GM18499 (cell line): ENCODE measurements around the gene ATAD3A.
"Not testable (repeated sequence)": the region's sequence is repeated elsewhere in the genome, so short reads cannot be mapped to it uniquely, and the experiment has no call there.

Experiments used
- ATAC-seq: cut with Tn5 transposase; IDR thresholded peaks from one replicate; pipeline ENCODE4 v1.9.1; 2021; ENCODE audit warnings: moderate number of reproducible peaks; ENCODE audit not compliant: insufficient read depth, unreplicated experiment

ATAD3A gene

DNA sequence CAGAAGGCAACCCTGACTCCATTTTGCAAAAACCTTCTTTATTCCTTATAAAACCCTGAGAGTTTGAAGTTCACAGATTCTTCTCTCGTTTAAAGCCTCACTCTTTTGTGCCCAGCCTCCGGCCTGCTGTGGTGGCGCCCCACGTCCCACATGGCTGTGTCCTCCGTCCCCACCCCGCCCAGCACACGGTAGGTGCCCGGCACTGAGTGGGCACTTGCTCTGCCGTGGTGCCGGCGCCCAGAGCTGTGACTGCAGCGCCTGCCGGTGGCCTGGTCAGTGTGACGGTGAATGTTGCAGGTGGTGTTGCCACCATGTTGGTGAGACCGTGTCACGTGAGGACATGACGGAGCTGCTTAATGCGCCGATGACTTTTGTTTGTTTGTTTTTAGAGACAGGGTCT lies 9.4 kb downstream of the ATAD3A start:
- no peak for ATAC-seq

DNA sequence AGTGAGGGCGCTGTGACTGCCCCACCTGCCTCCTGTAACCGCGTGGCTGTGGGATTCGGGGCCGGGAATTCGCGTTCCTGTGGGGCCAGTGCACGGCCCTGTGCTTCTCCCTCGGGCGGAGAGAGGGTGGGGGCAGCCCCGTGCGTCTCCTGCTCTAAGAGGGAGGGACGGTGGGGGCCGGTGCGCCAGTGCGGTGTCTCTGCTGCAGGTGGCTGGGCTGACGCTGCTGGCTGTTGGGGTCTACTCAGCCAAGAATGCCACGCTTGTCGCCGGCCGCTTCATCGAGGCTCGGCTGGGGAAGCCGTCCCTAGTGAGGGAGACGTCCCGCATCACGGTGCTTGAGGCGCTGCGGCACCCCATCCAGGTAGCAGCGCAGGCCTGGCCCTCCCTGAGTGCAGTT lies 10.6 kb downstream of the ATAD3A start:
- ATAC-seq, result not testable (repeated sequence)

DNA sequence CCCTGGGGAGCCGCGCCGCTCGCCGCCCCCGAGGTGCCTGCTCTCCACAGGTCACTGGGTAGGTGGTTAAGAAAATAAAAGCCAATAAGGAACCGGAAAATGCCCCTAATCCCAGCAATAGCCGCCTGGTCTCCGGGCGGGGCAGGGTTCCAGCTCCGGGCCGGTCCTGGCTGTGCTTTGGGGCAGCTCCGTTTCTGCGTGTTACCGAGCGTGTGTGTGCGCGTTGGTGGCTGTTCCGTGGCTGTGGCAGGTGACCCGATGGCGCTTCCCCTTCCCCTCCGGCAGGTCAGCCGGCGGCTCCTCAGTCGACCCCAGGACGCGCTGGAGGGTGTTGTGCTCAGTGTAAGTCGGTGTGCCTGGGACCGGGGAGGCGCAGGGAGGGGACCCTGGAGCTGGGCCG lies 11.3 kb downstream of the ATAD3A start:
- not testable (repeated sequence) for ATAC-seq

DNA sequence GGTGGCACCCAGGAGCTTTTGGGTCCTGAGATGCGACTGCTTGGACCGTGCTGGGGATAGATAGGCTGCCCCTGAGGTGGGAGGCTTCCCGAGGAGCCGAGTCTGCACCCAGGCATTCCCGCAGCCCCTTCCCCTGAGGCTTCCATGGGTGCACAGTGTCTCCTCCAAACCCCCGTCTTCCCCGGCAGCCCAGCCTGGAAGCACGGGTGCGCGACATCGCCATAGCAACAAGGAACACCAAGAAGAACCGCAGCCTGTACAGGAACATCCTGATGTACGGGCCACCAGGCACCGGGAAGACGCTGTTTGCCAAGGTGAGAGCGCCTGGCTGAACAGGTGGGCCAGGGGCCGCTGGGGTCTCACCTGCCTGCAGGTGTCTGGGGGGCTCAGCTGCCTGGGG lies 11.7 kb downstream of the ATAD3A start:
- not testable (repeated sequence) for ATAC-seq

DNA sequence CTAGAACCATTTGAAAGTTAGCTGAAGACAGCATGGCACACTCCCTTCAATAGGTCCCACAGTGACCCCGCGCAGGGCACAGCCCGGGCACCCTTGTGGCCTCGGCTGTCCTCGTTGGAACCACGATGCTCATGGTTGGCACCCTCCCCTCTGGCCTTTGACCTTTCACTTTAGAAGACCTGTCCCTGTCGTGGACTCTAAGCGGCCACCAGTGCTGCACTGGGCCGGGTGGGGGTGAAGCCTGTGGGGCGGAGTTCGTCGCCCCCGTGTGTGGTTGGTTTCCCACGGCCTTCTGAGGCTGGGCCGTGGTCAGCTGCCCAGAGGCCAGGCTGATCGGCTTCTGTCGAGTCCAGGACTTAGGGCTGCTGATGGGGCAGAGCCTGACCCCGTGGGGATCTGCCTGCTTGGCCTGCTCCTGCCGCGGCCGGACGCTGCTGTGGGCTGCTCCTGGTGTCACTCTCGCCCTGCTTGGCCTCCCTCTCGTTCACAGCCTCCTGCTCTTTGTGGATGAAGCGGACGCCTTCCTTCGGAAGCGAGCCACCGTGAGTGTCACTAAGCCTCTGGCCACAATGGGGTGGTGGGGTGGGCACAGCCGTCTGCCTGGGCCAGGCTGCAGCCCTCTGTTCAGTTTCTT lies 12.9 kb downstream of the ATAD3A start:
- not testable (repeated sequence) for ATAC-seq

DNA sequence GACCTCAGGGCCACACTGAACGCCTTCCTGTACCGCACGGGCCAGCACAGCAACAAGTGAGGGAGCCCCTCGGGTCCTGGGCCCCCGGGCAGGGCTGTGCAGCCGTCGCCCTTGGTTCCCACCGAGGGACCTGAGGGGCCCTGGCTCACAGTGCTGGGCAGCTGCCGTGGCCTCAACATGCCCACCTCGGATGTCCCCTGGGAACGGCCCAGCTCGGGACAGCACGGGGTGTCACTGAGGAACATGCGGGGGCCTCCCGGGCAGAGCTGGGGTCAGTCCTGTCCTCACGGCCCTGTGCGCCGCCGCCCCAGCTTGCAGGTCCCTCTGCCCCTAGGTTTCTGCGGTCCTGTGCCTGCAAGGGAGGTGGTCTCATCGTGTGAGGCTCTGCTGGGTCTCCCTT lies 14.5 kb downstream of the ATAD3A start:
- ATAC-seq, result not testable (repeated sequence)

DNA sequence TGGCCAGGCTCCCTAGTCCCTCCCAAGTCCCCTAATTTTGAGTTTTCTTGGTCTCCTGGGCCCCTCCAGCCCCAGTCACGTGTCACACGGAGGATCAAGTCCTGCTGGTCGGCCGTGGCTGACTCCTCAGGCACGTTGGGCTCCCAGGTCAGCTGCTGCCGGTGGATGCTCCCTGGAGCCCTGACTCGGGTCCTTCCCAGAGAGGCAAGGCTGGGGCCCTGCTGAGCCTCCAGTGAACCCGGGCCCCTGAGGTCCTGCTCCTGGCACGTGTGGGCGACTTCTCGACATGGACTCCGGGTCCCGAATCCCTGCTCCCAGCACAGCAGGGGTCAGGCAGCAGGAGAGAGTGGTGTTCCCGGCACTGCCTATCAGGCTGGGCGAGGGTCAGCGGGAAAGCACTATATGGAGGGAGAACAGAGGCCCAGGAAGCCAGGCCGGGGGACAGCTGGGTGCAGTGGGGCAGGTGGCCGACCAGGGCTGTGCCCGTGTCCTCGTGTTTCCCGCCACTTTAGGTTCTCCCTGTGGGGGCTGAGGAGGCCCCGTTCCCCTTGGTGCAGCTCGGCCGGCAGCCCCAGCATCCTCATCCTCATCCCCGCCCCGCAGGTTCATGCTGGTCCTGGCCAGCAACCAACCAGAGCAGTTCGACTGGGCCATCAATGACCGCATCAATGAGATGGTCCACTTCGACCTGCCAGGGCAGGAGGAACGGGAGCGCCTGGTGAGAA lies 15.3 kb downstream of the ATAD3A start:
- no peak for ATAC-seq

DNA sequence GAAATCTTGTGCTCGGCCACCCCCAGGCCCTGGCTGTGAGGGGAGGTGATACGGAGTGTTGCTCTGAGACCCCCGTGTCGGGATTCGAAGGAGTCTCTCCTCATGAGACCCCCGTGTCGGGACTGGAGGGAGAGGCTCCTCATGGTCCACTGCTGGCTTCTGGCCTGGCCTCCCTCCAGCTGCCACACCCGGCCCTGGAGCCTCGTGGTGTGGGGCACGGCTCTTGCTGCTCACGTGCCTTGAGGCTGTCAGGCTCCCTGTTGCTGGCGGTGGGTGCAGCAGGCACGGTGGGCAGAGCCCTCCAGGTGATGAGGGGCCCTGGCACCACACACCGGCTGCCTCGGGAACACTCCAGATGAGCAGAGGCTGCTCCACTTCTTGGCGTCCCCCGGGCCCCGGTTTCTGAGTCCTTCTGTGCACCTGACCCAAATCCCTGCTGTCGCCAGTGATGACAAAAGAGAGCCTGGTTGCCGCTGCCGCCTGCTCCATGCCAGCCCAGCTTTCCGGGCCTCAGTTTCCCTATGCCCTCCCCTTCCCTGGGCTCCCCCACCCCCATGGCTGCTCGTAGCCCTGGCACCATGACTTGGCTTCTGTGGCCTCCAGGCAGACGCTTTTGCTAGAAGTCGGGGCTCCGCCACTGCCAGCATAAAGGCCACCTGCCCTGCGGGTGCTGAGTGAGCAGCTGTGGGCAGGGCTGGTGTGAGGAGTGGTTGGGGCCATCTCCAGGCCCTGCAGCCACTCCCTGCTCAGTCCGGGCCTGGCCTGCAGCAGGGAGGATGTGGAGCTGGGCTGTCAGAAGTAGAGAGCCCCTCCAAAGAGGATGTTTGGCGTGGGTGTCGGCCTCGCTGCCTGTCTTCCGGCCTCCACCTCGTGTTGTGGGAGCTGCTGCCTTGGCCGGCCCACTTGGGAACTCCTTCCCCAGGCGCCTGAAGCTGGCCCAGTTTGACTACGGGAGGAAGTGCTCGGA lies 16.6 kb downstream of the ATAD3A start:
- no peak for ATAC-seq

DNA sequence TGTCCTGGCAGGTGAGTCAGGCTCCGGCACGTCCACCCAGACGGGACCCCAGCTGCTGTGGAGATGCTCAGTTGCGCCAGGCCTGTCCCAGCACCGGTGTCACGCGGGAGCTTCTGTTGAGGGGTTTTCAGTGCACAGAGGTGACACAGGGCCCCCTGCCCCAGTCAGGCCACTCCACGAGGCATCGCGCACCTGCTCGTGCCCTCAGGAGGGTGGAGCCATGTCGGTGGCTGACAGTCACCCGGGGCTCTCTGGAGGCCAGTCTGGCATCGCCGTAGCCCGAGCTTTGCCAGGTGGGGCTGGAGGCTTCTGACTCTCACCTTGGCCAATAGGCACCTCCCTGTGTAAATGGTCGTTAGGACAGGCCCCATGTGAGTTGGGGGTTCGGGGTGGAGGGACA lies 17.4 kb downstream of the ATAD3A start:
- ATAC-seq, result no peak

DNA sequence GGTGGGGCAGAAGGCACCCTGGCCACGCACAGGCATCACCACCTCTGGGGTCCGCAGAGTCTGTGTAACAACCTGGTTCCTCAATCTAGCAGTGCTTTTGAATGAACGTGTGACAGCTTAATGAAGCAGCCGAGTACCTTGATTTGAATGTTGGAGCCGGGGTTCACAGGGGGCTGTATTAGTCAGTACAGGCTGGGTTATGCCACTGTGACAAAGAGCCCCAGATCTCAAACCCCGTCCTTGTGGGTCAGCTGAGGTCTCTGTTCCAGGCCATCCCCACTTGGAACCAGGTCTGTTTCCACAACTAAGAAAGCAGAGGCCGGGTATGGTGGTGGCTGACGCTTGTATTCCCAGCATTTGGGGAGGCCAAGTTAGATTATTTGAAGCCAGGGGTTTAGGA lies 18.0 kb downstream of the ATAD3A start:
- no peak for ATAC-seq

DNA sequence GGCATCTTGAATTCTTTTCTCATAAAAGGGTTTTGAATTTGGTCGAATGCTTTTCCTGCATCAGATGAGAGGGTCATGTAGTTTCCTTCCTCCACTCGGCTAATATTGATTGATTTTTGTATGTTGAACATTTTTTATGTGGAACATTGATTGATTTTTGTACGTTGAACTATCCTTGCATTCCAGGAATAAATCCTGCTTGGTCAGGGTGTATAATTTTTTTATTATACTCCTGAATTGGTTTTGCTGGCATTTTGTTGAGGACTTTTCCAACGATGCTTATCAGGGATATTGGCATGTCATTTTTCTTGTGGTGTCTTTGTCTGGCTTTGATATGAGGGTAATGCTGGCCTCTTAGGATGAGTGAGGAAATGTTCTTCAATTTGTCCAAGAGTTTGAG lies 20.0 kb downstream of the ATAD3A start:
- ATAC-seq, result no peak

DNA sequence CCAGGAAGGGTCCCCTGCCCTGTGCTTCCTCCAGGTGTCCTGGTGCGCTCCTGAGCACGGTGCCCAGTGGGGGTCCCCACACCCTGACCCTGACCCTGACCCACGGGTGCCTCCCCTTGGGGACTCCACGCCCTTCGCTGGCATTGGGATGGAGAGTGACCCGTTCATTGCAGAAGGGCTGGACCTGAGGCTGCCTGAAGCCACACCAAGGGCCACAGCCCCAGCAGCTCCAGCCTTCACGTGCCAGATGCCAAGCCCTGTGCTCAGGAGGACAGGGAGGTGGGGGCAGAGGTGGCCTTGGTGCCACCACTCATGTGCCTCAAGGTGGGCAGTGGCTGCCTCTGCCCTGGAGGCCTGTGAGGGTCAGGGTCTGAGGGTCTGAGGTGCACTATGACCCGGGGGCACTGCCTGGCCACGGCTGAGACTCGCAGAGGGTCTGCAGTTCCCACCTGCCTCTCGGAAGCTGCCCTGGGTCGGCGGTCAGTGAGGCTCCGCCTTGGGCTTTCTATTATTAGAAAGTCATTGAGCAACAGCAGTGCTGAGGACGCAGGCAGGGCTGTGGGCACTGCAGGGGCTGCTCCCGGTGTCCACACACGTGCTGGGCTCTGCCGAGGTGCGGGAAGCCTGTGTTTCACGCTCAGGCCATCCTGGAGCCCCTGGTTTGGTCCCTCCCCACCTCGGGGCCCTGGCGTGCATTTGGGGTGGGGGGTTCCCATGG lies 21.4 kb downstream of the ATAD3A start:
- ATAC-seq, result not testable (repeated sequence)

DNA sequence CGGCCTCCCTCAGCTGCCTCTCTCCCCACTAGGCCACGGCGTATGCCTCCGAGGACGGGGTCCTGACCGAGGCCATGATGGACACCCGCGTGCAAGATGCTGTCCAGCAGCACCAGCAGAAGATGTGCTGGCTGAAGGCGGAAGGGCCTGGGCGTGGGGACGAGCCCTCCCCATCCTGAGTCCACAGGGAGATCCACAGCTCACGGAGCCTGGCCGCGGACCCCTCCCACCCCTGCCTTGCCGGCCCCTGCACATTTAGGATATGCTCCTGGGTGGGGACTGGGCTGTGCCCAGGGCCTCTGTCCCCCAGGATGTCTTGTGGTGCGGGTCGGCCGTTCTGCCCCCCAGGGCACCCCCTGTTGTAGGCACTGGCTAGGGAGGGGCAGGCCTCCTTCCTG lies 21.9 kb downstream of the ATAD3A start:
- ATAC-seq, result not testable (repeated sequence)

DNA sequence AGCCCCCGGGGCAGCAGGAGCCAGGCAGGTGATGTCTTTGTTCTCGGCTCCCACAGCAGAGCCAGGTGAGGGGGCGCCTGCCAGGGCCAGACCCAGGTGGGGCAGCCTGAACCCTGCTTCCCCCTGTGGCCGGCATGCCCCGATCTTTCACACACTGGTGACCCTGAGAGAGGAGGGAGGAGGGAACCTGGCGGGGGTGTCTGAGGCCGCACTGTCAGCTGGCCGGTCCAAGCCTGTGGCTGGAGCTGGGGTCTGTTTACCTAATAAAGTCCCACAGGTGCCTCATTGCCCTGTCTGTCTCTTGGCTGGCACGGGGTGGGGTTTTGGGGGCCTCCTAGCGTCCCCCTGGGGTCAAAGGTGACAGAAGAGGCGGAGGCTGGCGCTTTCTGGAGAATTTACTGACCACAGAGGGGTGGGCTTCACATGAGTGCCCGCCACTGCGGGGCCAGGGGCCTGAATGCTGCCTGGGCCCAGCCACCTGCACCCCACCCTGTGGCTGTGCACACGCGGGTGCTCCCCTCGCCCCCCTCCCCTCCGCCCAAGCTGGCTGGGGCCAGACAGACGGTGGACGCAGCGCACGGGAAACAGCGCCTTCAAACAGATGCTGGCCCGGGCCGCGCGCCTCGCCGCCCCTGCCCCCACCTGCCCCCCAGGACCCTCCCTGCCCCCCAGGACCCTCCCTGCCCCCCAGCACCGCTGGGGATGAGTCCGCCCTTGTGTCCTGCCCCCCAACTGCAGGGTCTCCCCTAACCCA lies 22.6 kb downstream of the ATAD3A start:
- no peak for ATAC-seq

DNA sequence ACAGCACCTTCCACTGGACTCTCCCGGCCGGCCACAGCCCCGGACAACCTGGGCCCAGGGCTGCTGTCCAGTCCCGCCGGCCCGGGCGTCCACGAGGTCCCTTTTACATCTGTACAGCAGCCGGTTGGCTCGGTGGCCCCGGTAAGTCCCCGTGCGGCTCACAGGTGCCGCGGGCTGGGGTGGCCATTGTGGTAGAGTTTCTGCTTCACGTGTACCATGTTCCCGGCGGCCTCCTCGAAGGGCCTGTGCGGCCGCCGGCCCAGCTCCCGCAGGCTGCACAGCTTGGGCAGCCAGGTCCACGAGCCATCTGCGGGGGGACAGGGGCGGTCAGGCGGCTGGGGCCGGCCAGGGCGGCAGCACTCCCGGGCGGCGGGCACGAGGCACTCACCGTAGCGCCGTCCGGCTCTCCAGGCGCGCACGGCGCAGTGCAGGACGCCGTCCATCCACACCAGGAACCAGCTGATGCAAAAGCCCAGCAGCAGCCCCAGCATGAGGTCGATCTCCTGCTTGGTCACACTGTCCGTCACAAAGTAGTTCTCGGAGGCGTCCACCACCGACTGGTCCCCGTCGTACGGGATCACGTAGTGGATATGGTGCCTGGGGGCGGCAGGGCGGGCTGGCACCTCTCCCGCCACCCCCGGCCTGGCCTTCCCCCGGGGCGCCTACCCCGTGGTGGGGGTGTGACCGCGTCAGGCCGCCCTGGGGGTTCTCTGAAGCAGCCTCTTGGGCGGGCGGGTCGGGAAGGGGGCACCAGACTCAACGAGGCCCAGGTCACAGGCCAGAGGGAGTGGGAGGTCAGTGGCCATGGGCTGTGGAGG lies 23.4 kb downstream of the ATAD3A start:
- ATAC-seq, result no peak

DNA sequence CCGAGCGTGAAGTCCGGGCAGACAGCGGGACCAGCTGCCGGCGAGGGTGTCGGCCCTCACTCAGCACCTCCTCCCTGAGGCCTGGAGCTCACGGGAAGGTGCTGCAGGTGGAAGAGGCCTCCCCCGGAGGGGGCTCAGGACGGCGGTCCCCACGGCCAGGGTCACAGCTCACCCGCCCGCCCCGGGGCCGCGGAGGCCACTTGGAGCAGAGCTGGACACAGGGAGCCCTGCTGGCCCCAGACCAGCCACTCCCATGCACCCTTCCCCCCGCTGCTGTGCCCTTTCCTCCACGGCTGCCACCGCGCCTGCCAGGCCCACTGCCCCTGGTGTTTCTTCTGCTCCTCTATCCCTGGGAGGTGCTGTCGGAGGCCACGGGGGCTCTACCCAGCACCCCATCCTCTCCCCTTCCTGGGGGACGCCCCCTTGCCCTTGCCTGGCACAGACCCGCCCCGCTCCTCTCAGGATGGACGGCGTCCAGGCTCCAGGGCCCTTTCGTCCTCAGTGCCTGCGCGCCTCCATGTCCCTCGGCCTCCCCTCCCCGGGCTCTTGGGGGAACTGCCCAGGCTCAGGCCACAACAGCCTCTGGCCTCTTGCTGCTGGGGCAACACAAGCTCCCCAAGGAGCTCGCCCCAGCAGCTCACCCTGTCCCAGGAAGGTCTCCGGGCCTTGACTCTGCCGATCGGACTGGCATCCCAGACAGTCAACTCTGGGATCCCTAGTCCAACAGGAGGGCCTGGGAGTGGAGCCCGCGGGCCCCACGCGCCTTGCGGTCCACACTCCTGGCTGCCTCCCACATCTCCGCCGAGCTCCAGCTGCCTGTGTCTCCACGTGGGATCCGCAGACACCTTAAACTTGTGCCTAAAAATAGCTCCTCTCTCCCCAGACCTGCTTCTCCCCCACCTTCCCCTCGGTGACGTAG lies 24.3 kb downstream of the ATAD3A start:
- no peak for ATAC-seq

DNA sequence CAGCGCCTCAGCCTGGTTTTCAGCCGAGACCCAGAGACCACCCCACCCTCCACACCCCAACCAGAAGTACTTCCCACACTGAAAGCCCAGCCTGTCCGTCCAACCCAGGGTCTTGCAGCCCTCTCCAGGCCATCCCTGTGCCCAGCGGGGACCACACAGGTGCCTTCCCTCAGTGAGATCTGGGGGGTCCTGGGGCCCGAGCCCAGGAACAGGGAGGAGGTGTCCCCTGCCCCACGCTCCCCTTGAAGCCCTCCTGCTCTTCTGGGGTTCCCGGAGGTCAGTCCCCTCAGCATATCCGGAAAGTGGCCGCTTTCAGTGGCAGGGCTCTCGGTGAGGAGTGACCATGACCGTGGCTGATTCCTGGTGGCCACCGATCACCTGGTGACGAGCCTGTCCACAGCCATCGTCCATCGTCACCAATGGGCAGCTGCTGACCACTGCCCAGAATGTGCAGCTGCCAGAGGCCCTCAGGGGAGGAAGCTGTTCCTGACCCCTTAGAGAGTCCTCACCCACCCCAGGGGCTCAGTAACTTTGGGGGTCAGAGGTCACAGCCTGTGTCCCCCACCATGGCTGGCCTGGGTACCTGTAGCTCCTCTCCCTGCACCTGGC lies 25.1 kb downstream of the ATAD3A start:
- ATAC-seq, result no peak
